GM23338 (cell line): Measurements from ENCODE around the gene ZNF287. TPM values are rescaled to one million over a fixed set of nuclear protein-coding genes. Genes with fewer than 3 reads are reported as not detected.

ENCODE experiments used
- ATAC-seq: fragments of 200-7000 bp; cut with Tn5 transposase; 3 replicates; pipeline ENCODE4 v1.9.1; 2020
- DNase-seq: peaks from one replicate; pipeline ENCODE4 v3.0.0-alpha.2; 2015; ENCODE audit warnings: low spot score
- H2AFZ ChIP-seq: fragments of 200-600 bp; sonication (generic); 2 replicates; pipeline ENCODE4 v1.8.0; 2016; ENCODE audit warnings: antibody characterized with exemption, mild to moderate bottlenecking, moderate library complexity
- H3F3A ChIP-seq: fragments of 200-600 bp; sonication (generic); replicated peaks from 2 replicates; pipeline ENCODE4 v1.8.0; 2017; ENCODE audit warnings: antibody characterized with exemption, mixed run types, low read depth
- H3K27ac ChIP-seq: fragments of 200-600 bp; sonication (generic); 2 replicates; pipeline ENCODE4 v1.6.1; 2016; ENCODE audit warnings: low read depth
- H3K27me3 ChIP-seq: fragments of 200-600 bp; sonication (generic); 2 replicates; pipeline ENCODE4 v1.8.0; 2016; ENCODE audit warnings: mild to moderate bottlenecking, mixed run types, moderate library complexity; ENCODE audit not compliant: insufficient read depth
- H3K36me3 ChIP-seq: fragments of 200-600 bp; sonication (generic); 2 replicates; pipeline ENCODE4 v1.8.0; 2016; ENCODE audit warnings: mild to moderate bottlenecking; ENCODE audit not compliant: insufficient read depth
- H3K4me1 ChIP-seq: fragments of 200-600 bp; sonication (generic); 2 replicates; pipeline ENCODE4 v1.8.0; 2016; ENCODE audit warnings: mild to moderate bottlenecking, moderate library complexity; ENCODE audit not compliant: insufficient read depth
- H3K4me2 ChIP-seq: fragments of 200-600 bp; sonication (generic); 2 replicates; pipeline ENCODE4 v1.7.1; 2017; ENCODE audit warnings: mixed run types
- H3K4me3 ChIP-seq: fragments of 200-600 bp; sonication (generic); 2 replicates; pipeline ENCODE4 v1.6.1; 2016; ENCODE audit warnings: mixed run types
- H3K79me2 ChIP-seq: fragments of 200-600 bp; sonication (generic); replicated peaks from 2 replicates; pipeline ENCODE4 v1.8.0; 2017; ENCODE audit warnings: mild to moderate bottlenecking; ENCODE audit not compliant: insufficient read depth
- H3K9me2 ChIP-seq: fragments of 200-600 bp; sonication (generic); 2 replicates; pipeline ENCODE4 v1.8.0; 2017; ENCODE audit not compliant: insufficient read depth
- H4K20me1 ChIP-seq: fragments of 200-600 bp; sonication (generic); replicated peaks from 2 replicates; pipeline ENCODE4 v1.8.0; 2017; ENCODE audit warnings: mild to moderate bottlenecking; ENCODE audit not compliant: insufficient read depth
- H3K27ac Mint-ChIP-seq: 2 replicates; pipeline ENCODE4 v1.8.0; 2020; ENCODE audit warnings: inconsistent platforms, mild to moderate bottlenecking, moderate library complexity, mixed read lengths
- H3K27me3 Mint-ChIP-seq: 3 replicates; pipeline ENCODE4 v1.8.0; 2022; ENCODE audit warnings: low read depth, mild to moderate bottlenecking, moderate library complexity, mixed read lengths, inconsistent platforms; ENCODE audit not compliant: insufficient read depth, poor library complexity
- H3K36me3 Mint-ChIP-seq: 3 replicates; pipeline ENCODE4 v1.8.0; 2021; ENCODE audit warnings: low read depth, mild to moderate bottlenecking, inconsistent platforms, moderate library complexity, mixed read lengths
- H3K4me1 Mint-ChIP-seq: 3 replicates; pipeline ENCODE4 v1.8.0; 2020; ENCODE audit warnings: mild to moderate bottlenecking, inconsistent platforms, mixed read lengths
- H3K4me3 Mint-ChIP-seq: 3 replicates; pipeline ENCODE4 v1.8.0; 2021; ENCODE audit warnings: moderate library complexity, mild to moderate bottlenecking, inconsistent platforms, mixed read lengths
- H3K9me3 Mint-ChIP-seq: 3 replicates; pipeline ENCODE4 v1.8.0; 2020; ENCODE audit warnings: moderate library complexity, mild to moderate bottlenecking, inconsistent platforms, mixed read lengths
- CTCF ChIP-seq, 2 experiments: fragments of 200-600 bp in 1 of 2; sonication (generic) in 1 of 2; conservative IDR thresholded peaks; 2 replicates each; pipeline versions ENCODE4 v1.5.1 to v1.6.1; 2016 to 2017; ENCODE audit warnings: antibody characterized with exemption in 2 of 2, low read depth in 2 of 2, mild to moderate bottlenecking in 2 of 2, moderate library complexity in 1 of 2
- EZH2 ChIP-seq: fragments of 200-600 bp; sonication (generic); IDR thresholded peaks from one replicate; pipeline ENCODE4 v1.8.0; 2017; ENCODE audit warnings: antibody characterized with exemption, mild to moderate bottlenecking, low read depth; ENCODE audit not compliant: unreplicated experiment
- EZH2phosphoT487 ChIP-seq: fragments of 200-600 bp; sonication (generic); IDR thresholded peaks from one replicate; pipeline ENCODE4 v1.8.1; 2018; ENCODE audit warnings: antibody characterized with exemption; ENCODE audit not compliant: unreplicated experiment
- JUNB ChIP-seq: IDR thresholded peaks from one replicate; pipeline ENCODE4 v1.6.1; 2016; ENCODE audit warnings: antibody characterized with exemption; ENCODE audit not compliant: unreplicated experiment
- NANOG ChIP-seq: IDR thresholded peaks from 2 replicates; pipeline ENCODE4 v1.6.1; 2016; ENCODE audit warnings: antibody characterized with exemption, borderline replicate concordance
- POLR2AphosphoS5 ChIP-seq: IDR thresholded peaks from 2 replicates; pipeline ENCODE4 v1.6.1; 2016; ENCODE audit warnings: antibody characterized with exemption, low read depth
- STAT1 ChIP-seq: IDR thresholded peaks from one replicate; pipeline ENCODE4 v1.6.1; 2016; ENCODE audit warnings: antibody characterized with exemption; ENCODE audit not compliant: unreplicated experiment
- ZNF114 ChIP-seq: fragments of 250-450 bp; sonication (Bioruptor Pico); IDR thresholded peaks from 2 replicates; pipeline ENCODE4 v1.5.0; 2020; ENCODE audit warnings: mild to moderate bottlenecking, moderate library complexity
- ZNF331 ChIP-seq: fragments of 250-450 bp; sonication (Bioruptor Pico); IDR thresholded peaks from 2 replicates; pipeline ENCODE4 v1.5.0; 2020; ENCODE audit warnings: low read depth, mild to moderate bottlenecking, moderate library complexity
- polyA plus RNA-seq: library from polyadenylated mRNA; unstranded; fragments of >200 nt; fragmentation: Nextera tagmentation; extraction: Ambion mirVana; gene quantifications from 2 replicates; pipeline ENCODE4 v1.2.1, GENCODE V29; 2016
- total RNA-seq: library from RNA; depleted of rRNA; stranded (reverse); fragments of >200 nt; shearing (Covaris generic); gene quantifications from 2 replicates; pipeline ENCODE4 v1.2.3, GENCODE V29; 2014
- TF ChIP-seq, protein P1 (sequence below): fragments of 250-450 bp; sonication (Bioruptor Pico); IDR thresholded peaks from 2 replicates; pipeline ENCODE4 v1.5.0; 2020; ENCODE audit warnings: mild to moderate bottlenecking, moderate library complexity
- TF ChIP-seq, protein P2 (sequence below): IDR thresholded peaks from 2 replicates; pipeline ENCODE4 v1.6.1; 2016; ENCODE audit warnings: antibody characterized with exemption
- TF ChIP-seq, protein P3 (sequence below): IDR thresholded peaks from one replicate; pipeline ENCODE4 v1.6.1; 2018; ENCODE audit warnings: antibody characterized with exemption; ENCODE audit not compliant: unreplicated experiment

ZNF287 gene
- total and polyA plus RNA-seq, 2 experiments from 2014 or later: 5.1 to 8.0 TPM

DNA sequence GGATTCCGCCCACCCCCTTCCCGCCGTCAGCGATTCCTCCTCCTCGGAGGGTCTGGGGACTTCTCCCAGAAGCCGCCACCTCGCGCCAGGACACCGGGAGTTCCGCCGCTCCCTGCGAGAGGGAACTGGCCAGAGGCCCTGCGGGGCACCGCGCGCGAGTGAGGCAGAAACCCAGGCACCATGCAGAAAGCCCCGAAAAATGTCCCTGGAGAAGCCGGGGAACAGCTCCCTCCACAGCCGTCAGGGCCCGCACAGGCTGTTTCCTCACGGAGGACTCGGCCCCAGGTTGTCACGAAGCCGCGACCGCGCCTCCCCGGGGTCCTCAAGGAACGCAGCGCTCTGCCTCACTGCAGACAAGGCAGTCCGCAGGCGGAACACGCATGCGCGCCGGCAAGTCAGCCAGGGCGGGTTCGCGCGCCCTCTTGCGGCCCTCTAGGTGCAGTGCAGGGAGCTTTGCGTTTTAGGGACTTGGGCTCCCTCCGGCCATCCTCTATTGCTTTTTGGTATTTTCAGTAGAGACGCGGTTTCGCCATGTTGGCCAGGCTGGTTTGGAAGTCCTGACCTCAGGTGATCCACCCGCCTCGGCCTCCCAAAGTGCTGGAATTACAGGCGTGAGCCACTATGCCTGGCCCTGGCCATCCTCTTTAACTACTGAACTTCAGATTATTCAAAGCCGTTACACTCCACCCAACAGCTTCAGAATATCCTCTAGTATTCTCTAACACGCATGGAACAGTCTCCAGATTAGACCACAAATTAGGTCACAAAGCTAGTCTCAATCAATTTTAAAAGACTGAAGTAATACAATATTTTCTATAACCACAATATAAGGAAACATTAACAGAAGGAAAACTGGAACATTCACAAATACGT lies 20.3 kb upstream of the ZNF287 start:
- peak; percentile 95 for DNase-seq
- H3K9me3 Mint-ChIP-seq: peaks cover 19% of the 10 kb centered on the region
- H3F3A ChIP-seq: peaks cover 5% of the 10 kb centered on the region; the same call in 1 of the 2 replicates
- no peaks in the 10 kb centered on the region for H4K20me1 ChIP-seq
- H3K79me2 ChIP-seq: no peaks in the 10 kb centered on the region
- no peak overlapping the region for H3K27ac Mint-ChIP-seq
- H3K27me3 Mint-ChIP-seq: peaks cover 26% of the 10 kb centered on the region
- H3K36me3 Mint-ChIP-seq: peaks cover 9% of the 10 kb centered on the region; the same call in 2 of the 3 replicates
- no peaks in the 10 kb centered on the region; the same call in 1 of the 2 replicates for H3K9me2 ChIP-seq
- no peaks in the 10 kb centered on the region; the same call in 1 of the 2 replicates for H3K4me1 ChIP-seq
- H3K4me2 ChIP-seq: peak overlapping the region; percentile 94
- H3K4me1 Mint-ChIP-seq: no peaks in the 10 kb centered on the region
- no peaks in the 10 kb centered on the region; the same call in 1 of the 2 replicates for H3K36me3 ChIP-seq
- TF ChIP-seq CTCF (conservative IDR thresholded peaks at IDR 0.05; ENCODE audit: low read depth in 2 of 2) (peak; percentile 93 to 98), ZNF114 (no peak), ZNF331 (no peak), JUNB (no peak), EZH2phosphoT487 (no peak), POLR2AphosphoS5 (peak; percentile 79), STAT1 (no peak), NANOG (no peak), EZH2 (no peak)
- TF ChIP-seq, protein P1, sequence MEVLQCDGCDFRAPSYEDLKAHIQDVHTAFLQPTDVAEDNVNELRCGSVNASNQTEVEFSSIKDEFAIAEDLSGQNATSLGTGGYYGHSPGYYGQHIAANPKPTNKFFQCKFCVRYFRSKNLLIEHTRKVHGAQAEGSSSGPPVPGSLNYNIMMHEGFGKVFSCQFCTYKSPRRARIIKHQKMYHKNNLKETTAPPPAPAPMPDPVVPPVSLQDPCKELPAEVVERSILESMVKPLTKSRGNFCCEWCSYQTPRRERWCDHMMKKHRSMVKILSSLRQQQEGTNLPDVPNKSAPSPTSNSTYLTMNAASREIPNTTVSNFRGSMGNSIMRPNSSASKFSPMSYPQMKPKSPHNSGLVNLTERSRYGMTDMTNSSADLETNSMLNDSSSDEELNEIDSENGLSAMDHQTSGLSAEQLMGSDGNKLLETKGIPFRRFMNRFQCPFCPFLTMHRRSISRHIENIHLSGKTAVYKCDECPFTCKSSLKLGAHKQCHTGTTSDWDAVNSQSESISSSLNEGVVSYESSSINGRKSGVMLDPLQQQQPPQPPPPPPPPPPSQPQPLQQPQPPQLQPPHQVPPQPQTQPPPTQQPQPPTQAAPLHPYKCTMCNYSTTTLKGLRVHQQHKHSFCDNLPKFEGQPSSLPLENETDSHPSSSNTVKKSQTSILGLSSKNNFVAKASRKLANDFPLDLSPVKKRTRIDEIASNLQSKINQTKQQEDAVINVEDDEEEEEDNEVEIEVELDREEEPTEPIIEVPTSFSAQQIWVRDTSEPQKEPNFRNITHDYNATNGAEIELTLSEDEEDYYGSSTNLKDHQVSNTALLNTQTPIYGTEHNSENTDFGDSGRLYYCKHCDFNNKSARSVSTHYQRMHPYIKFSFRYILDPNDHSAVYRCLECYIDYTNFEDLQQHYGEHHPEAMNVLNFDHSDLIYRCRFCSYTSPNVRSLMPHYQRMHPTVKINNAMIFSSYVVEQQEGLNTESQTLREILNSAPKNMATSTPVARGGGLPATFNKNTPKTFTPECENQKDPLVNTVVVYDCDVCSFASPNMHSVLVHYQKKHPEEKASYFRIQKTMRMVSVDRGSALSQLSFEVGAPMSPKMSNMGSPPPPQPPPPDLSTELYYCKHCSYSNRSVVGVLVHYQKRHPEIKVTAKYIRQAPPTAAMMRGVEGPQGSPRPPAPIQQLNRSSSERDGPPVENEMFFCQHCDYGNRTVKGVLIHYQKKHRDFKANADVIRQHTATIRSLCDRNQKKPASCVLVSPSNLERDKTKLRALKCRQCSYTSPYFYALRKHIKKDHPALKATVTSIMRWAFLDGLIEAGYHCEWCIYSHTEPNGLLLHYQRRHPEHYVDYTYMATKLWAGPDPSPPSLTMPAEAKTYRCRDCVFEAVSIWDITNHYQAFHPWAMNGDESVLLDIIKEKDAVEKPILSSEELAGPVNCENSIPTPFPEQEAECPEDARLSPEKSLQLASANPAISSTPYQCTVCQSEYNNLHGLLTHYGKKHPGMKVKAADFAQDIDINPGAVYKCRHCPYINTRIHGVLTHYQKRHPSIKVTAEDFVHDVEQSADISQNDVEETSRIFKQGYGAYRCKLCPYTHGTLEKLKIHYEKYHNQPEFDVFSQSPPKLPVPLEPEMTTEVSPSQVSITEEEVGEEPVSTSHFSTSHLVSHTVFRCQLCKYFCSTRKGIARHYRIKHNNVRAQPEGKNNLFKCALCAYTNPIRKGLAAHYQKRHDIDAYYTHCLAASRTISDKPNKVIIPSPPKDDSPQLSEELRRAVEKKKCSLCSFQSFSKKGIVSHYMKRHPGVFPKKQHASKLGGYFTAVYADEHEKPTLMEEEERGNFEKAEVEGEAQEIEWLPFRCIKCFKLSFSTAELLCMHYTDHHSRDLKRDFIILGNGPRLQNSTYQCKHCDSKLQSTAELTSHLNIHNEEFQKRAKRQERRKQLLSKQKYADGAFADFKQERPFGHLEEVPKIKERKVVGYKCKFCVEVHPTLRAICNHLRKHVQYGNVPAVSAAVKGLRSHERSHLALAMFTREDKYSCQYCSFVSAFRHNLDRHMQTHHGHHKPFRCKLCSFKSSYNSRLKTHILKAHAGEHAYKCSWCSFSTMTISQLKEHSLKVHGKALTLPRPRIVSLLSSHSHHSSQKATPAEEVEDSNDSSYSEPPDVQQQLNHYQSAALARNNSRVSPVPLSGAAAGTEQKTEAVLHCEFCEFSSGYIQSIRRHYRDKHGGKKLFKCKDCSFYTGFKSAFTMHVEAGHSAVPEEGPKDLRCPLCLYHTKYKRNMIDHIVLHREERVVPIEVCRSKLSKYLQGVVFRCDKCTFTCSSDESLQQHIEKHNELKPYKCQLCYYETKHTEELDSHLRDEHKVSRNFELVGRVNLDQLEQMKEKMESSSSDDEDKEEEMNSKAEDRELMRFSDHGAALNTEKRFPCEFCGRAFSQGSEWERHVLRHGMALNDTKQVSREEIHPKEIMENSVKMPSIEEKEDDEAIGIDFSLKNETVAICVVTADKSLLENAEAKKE (CRISPR knock-in tag): no peak
- TF ChIP-seq, protein P2, sequence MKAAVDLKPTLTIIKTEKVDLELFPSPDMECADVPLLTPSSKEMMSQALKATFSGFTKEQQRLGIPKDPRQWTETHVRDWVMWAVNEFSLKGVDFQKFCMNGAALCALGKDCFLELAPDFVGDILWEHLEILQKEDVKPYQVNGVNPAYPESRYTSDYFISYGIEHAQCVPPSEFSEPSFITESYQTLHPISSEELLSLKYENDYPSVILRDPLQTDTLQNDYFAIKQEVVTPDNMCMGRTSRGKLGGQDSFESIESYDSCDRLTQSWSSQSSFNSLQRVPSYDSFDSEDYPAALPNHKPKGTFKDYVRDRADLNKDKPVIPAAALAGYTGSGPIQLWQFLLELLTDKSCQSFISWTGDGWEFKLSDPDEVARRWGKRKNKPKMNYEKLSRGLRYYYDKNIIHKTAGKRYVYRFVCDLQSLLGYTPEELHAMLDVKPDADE: no peak
- TF ChIP-seq, protein P3, sequence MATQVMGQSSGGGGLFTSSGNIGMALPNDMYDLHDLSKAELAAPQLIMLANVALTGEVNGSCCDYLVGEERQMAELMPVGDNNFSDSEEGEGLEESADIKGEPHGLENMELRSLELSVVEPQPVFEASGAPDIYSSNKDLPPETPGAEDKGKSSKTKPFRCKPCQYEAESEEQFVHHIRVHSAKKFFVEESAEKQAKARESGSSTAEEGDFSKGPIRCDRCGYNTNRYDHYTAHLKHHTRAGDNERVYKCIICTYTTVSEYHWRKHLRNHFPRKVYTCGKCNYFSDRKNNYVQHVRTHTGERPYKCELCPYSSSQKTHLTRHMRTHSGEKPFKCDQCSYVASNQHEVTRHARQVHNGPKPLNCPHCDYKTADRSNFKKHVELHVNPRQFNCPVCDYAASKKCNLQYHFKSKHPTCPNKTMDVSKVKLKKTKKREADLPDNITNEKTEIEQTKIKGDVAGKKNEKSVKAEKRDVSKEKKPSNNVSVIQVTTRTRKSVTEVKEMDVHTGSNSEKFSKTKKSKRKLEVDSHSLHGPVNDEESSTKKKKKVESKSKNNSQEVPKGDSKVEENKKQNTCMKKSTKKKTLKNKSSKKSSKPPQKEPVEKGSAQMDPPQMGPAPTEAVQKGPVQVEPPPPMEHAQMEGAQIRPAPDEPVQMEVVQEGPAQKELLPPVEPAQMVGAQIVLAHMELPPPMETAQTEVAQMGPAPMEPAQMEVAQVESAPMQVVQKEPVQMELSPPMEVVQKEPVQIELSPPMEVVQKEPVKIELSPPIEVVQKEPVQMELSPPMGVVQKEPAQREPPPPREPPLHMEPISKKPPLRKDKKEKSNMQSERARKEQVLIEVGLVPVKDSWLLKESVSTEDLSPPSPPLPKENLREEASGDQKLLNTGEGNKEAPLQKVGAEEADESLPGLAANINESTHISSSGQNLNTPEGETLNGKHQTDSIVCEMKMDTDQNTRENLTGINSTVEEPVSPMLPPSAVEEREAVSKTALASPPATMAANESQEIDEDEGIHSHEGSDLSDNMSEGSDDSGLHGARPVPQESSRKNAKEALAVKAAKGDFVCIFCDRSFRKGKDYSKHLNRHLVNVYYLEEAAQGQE: no peak
- peak; percentile 94 for ATAC-seq
- peaks cover 31% of the 10 kb centered on the region for H3K27me3 ChIP-seq
- H3K4me3 ChIP-seq: peak overlapping the region; percentile 88
- peak overlapping the region; percentile 99 for H2AFZ ChIP-seq
- H3K4me3 Mint-ChIP-seq: peak overlapping the region; percentile 74
- H3K27ac ChIP-seq: no peak overlapping the region
